Thyroid gland (tissue), 4 donors: Measurements from ENCODE around the gene CCR8. TPM values are rescaled to one million over a fixed set of nuclear protein-coding genes. Genes with fewer than 3 reads are reported as not detected.
A peak's percentile ranks its signal among the peaks of the same experiment; 100 is the strongest.
"Not testable (repeated sequence)": the region's sequence is repeated elsewhere in the genome, so short reads cannot be mapped to it uniquely, and the experiment has no call there.

Experiments
- DNase-seq, 2 donors: peaks; one replicate each; pipeline ENCODE4 v3.0.0-alpha.2; 2019
- H3K27ac ChIP-seq, 3 donors: fragments of 200-600 bp; sonication (generic); 1 replicate in 2 of 3; 2 replicates in 1 of 3; pipeline ENCODE4 v1.5.1; 2016 to 2019; ENCODE audit warnings: mild to moderate bottlenecking in 1 of 3, moderate library complexity in 1 of 3
- H3K27me3 ChIP-seq: fragments of 200-600 bp; sonication (generic); one replicate; pipeline ENCODE4 v1.5.1; 2019
- H3K36me3 ChIP-seq, 2 donors: fragments of 200-600 bp; sonication (generic); one replicate each; pipeline ENCODE4 v1.5.1; 2016 to 2019
- H3K4me1 ChIP-seq, 2 donors: fragments of 200-600 bp; sonication (generic); one replicate each; pipeline ENCODE4 v1.5.1; 2017 to 2019
- H3K4me3 ChIP-seq, 3 donors: fragments of 200-600 bp; sonication (generic); replicated peaks in 1 of 3; 1 replicate in 2 of 3; 2 replicates in 1 of 3; pipeline ENCODE4 v1.5.1; 2016; ENCODE audit warnings: mild to moderate bottlenecking in 1 of 3
- H3K9me3 ChIP-seq: fragments of 200-600 bp; sonication (generic); one replicate; pipeline ENCODE4 v1.5.1; 2017
- CTCF ChIP-seq, 6 experiments: fragments of 200-600 bp in 3 of 6; fragments of 450-650 bp in 3 of 6; sonication (generic) in 3 of 6; IDR thresholded peaks; one replicate each; pipeline ENCODE4 v1.5.1; 2016 to 2019; ENCODE audit warnings: antibody characterized with exemption in 6 of 6, mild to moderate bottlenecking in 2 of 6, inconsistent platforms in 1 of 6, moderate library complexity in 1 of 6
- POLR2A ChIP-seq, 2 donors: fragments of 450-650 bp; IDR thresholded peaks; one replicate each; pipeline ENCODE4 v1.6.1; 2017; ENCODE audit warnings: antibody characterized with exemption in 2 of 2, mild to moderate bottlenecking in 2 of 2, moderate library complexity in 1 of 2
- WGBS, 2 donors: methylation state at CpG; one replicate each; pipeline ENCODE4 v1.1.5; 2017; 5-methylcytosine and 5-hydroxymethylcytosine counted together
- intact Hi-C: fragments of 100-400 bp; cut with DNase I; formaldehyde crosslinking; loops from one replicate; pipeline ENCODE4 v1.15.1; 2023
- total RNA-seq, 4 donors: library from RNA; depleted of rRNA; stranded (reverse); fragments of >200 nt; gene quantifications; one replicate each; pipeline ENCODE4 v1.2.3, GENCODE V29; 2016

Gene CCR8
- total RNA-seq, 4 donors from 2014 or later, result not detected

DNA sequence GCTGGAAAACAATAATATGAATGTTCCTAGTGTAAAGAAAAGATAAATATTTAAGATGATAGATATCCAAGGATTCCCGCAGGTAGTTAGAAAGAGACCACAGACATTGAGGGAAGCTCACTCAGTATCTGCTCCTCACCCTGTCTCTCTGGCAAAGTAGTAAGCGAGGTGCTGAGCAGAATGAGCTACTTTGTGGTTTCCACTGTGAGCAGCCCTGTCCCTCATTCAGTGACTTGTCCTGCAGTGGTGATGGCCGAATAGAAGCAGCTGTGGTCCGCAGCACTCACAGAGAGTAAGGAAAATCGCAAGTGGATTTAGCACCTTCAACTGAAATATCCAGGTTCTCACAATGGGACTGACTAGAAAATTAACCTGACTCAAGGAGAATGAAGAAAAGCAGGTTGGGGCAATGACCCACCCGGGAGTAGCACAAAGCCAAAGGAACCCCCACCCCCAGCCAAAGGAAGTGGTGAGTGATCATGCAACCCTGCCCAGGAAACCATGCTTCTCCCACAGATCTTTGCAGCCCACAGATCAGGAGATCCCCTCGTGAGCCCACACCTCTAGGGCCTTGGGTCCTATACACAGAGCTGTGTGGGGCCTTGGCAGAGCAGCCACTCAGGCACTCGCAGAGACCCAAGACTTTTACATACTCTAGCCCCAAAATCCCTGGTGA is 31.9 kb downstream of the CCR8 start:
- no peak for DNase-seq
- H3K36me3 ChIP-seq, result no peaks in the 10 kb centered on the region
- intact Hi-C loops, result no loop called here
- peak overlapping the region; percentile 29 to 78 (median 41) for H3K27ac ChIP-seq
- WGBS, 2 donors, result 77 to 89% methylated on average over 8 of the region's 8 CpGs
- TF ChIP-seq CTCF (IDR thresholded peaks at IDR 0.05), result no peak
- TF ChIP-seq POLR2A (IDR thresholded peaks at IDR 0.05), result no peak
- no peaks in the 10 kb centered on the region for H3K27me3 ChIP-seq
- peaks cover 14 to 23% of the 10 kb centered on the region in 2 donors for H3K4me1 ChIP-seq
- H3K4me3 ChIP-seq, result no peak overlapping the region
- H3K9me3 ChIP-seq, result no peaks in the 10 kb centered on the region

DNA sequence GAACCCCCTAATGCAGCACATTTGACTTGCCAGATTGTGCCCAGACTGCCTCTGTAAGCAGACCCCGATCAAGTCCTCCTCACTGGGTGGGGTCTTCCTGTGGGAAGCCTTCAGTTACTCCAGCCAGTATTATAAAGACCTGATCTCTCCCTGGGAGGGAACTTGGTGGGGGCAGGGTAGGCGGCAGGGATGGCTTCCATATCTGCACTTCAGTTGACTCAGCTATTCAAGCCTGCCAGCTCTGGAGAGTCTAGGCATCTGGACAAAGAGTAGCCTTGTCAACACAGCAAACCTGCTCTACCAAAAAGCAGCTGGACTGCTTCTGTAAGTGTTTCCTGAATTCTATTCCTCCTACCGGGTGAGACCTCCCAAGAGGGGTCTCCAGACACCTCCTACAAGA is 32.7 kb downstream of the CCR8 start:
- Histone ChIP-seq H3K4me1 (peaks cover 14 to 23% of the 10 kb centered on the region in 2 donors), H3K36me3 (no peaks in the 10 kb centered on the region), H3K4me3 (no peak overlapping the region), H3K9me3 (no peaks in the 10 kb centered on the region), H3K27ac (peak overlapping the region; percentile 29 to 78 (median 67)), H3K27me3 (no peaks in the 10 kb centered on the region)
- intact Hi-C loops, result no loop called here
- WGBS, 2 donors, result 15 to 33% methylated on average over 2 to 3 of the region's 3 CpGs
- TF ChIP-seq CTCF (IDR thresholded peaks at IDR 0.05) (no peak), POLR2A (IDR thresholded peaks at IDR 0.05) (no peak)
- peak; percentile 81 to 84 for DNase-seq

DNA sequence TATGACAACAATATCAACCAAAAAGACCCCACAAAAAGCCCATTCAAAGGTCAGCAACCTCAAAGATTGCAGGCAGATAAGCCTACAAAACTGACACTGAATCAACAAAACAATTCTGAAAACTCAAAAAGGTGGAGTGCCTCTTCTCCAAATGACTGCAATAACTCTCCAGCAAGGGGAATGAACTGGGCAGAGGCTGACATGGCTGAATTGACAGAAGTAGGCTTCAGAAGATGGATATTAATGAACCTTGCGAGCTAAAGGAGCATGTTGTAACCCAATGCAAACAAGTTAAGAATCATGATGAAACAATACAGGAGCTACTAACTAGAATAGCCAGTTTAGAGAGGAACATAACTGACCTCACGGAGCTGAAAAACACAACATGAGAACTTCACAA is 33.3 kb downstream of the CCR8 start:
- peak overlapping the region; percentile 26 to 78 (median 67) for H3K27ac ChIP-seq
- no peak for TF ChIP-seq POLR2A (IDR thresholded peaks at IDR 0.05)
- TF ChIP-seq CTCF (IDR thresholded peaks at IDR 0.05), result no peak
- DNase-seq, result peak; percentile 49 to 65
- peaks cover 14 to 23% of the 10 kb centered on the region in 2 donors for H3K4me1 ChIP-seq
- WGBS, 2 donors, result 30 to 36% methylated on average over 2 of the region's 2 CpGs
- no peak overlapping the region for H3K4me3 ChIP-seq
- intact Hi-C loops, result no loop called here
- H3K9me3 ChIP-seq, result no peaks in the 10 kb centered on the region
- no peaks in the 10 kb centered on the region for H3K36me3 ChIP-seq
- H3K27me3 ChIP-seq, result no peaks in the 10 kb centered on the region

- H3K27me3 ChIP-seq, intact Hi-C loops, H3K4me3 ChIP-seq, H3K9me3 ChIP-seq, H3K27ac ChIP-seq, H3K36me3 ChIP-seq, H3K4me1 ChIP-seq, DNase-seq: not testable (repeated sequence)
- WGBS, 2 donors, result 95 to 96% methylated on average over 4 of the region's 4 CpGs
These were observed 40.9 kb downstream of the CCR8 start for GRCh38 chr3:39370450-39370849.

DNA sequence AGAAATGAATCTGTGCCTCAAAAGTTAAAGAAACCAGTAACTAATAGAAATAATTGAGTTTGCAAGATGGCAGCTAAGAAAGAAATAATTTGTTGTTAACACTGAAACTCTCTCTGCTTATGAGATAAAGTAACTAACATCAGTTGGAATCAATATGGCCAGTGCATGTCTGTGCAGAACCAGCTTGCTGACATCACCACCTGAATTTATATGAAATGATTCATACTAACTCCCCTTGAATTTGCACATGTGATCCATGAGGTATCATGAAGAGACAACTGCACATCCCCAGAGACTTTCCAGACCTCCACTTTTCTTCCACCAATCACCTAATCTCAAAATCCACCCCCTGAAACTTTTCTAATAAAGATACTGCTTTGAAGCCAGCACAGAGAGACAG is 43.3 kb downstream of the CCR8 start:
- H3K36me3 ChIP-seq, result no peaks in the 10 kb centered on the region
- no peak overlapping the region for H3K4me3 ChIP-seq
- intact Hi-C loops, result no loop called here
- no peaks in the 10 kb centered on the region for H3K9me3 ChIP-seq
- H3K4me1 ChIP-seq, result peaks cover 1 to 5% of the 10 kb centered on the region in 2 donors
- H3K27ac ChIP-seq, result no peak overlapping the region
- H3K27me3 ChIP-seq, result no peaks in the 10 kb centered on the region
- TF ChIP-seq POLR2A (IDR thresholded peaks at IDR 0.05) (no peak), CTCF (IDR thresholded peaks at IDR 0.05) (no peak)
- no peak for DNase-seq
